Nephron (organoid): ENCODE data around the gene CTSH.

ENCODE experiments used
- H3K27ac Mint-ChIP-seq, 3 experiments: 2 replicates each; pipeline ENCODE4 v1.8.0; 2020; ENCODE audit warnings: mixed read lengths in 3 of 3, mild to moderate bottlenecking in 2 of 3, moderate library complexity in 1 of 3
- H3K27me3 Mint-ChIP-seq: 2 replicates; pipeline ENCODE4 v1.8.0; 2021; ENCODE audit warnings: low read depth, mild to moderate bottlenecking, moderate library complexity, mixed read lengths
- H3K36me3 Mint-ChIP-seq: 2 replicates; pipeline ENCODE4 v1.8.0; 2020; ENCODE audit warnings: low read depth, mixed read lengths
- H3K4me1 Mint-ChIP-seq: 2 replicates; pipeline ENCODE4 v1.8.0; 2020; ENCODE audit warnings: mixed read lengths
- H3K4me3 Mint-ChIP-seq, 3 experiments: 2 replicates each; pipeline ENCODE4 v1.8.0; 2020; ENCODE audit warnings: mild to moderate bottlenecking in 3 of 3, mixed read lengths in 3 of 3, moderate library complexity in 2 of 3
- H3K9me3 Mint-ChIP-seq: 2 replicates; pipeline ENCODE4 v1.8.0; 2020; ENCODE audit warnings: mixed read lengths
- CTCF ChIP-seq, 3 experiments: fragments of 200-600 bp; sonication (generic); IDR thresholded peaks; one replicate each; pipeline ENCODE4 v1.5.0; 2021; ENCODE audit warnings: antibody characterized with exemption in 3 of 3; ENCODE audit not compliant: unreplicated experiment in 3 of 3

The CTSH gene

GRCh38 chr15:78925956-78926743, 18.7 kb downstream of the CTSH start:
- H3K36me3 Mint-ChIP-seq: peaks cover 20% of the 10 kb centered on the region

GRCh38 chr15:78925076-78925624, 19.7 kb downstream of the CTSH start:
- H3K4me1 Mint-ChIP-seq: no peaks in the 10 kb centered on the region
- no peak overlapping the region for H3K27ac Mint-ChIP-seq
- no peaks in the 10 kb centered on the region for H3K27me3 Mint-ChIP-seq
- no peak for TF ChIP-seq CTCF (IDR thresholded peaks at IDR 0.05; ENCODE audit: unreplicated experiment in 3 of 3)
- H3K36me3 Mint-ChIP-seq: peaks cover 23% of the 10 kb centered on the region
- H3K9me3 Mint-ChIP-seq: no peaks in the 10 kb centered on the region
- no peak overlapping the region for H3K4me3 Mint-ChIP-seq

More at GRCh38 chr15:78925956-78926743, 18.7 kb downstream of the CTSH start:
- Mint-ChIP-seq H3K27ac (no peak overlapping the region), H3K27me3 (no peaks in the 10 kb centered on the region), H3K9me3 (no peaks in the 10 kb centered on the region), H3K4me1 (peaks cover 4% of the 10 kb centered on the region), H3K4me3 (no peak overlapping the region)
- TF ChIP-seq CTCF (IDR thresholded peaks at IDR 0.05; ENCODE audit: unreplicated experiment in 3 of 3): no peak

GRCh38 chr15:78923480-78924360, 21.1 kb downstream of the CTSH start:
- Mint-ChIP-seq H3K9me3 (no peaks in the 10 kb centered on the region), H3K4me3 (no peak overlapping the region), H3K36me3 (peaks cover 38% of the 10 kb centered on the region), H3K27me3 (no peaks in the 10 kb centered on the region), H3K27ac (peak overlapping the region in 1 of 3 experiments; percentile 71), H3K4me1 (no peaks in the 10 kb centered on the region)
- TF ChIP-seq CTCF (IDR thresholded peaks at IDR 0.05; ENCODE audit: unreplicated experiment in 3 of 3): no peak

- Mint-ChIP-seq H3K27me3 (no peaks in the 10 kb centered on the region), H3K27ac (peak overlapping the region in 2 of 3 experiments; percentile 61 to 71), H3K4me3 (no peak overlapping the region), H3K9me3 (no peaks in the 10 kb centered on the region), H3K36me3 (peaks cover 41% of the 10 kb centered on the region), H3K4me1 (no peaks in the 10 kb centered on the region)
- TF ChIP-seq CTCF (IDR thresholded peaks at IDR 0.05; ENCODE audit: unreplicated experiment in 3 of 3): no peak
These were observed 21.8 kb downstream of the CTSH start for GRCh38 chr15:78923015-78923414.

- Mint-ChIP-seq H3K4me1 (no peaks in the 10 kb centered on the region), H3K27ac (peak overlapping the region in 2 of 3 experiments; percentile 61 to 71), H3K27me3 (no peaks in the 10 kb centered on the region), H3K36me3 (peaks cover 44% of the 10 kb centered on the region), H3K9me3 (no peaks in the 10 kb centered on the region), H3K4me3 (no peak overlapping the region)
- no peak for TF ChIP-seq CTCF (IDR thresholded peaks at IDR 0.05; ENCODE audit: unreplicated experiment in 3 of 3)
These were observed 22.3 kb downstream of the CTSH start for GRCh38 chr15:78922527-78922926.
